GM19395 (cell line): Measurements from ENCODE around the gene TPSG1.
"Not testable (repeated sequence)": the region's sequence is repeated elsewhere in the genome, so short reads cannot be mapped to it uniquely, and the experiment has no call there.

Experiments used
- ATAC-seq: cut with Tn5 transposase; IDR thresholded peaks from one replicate; pipeline ENCODE4 v1.9.1; 2021; ENCODE audit warnings: mild to moderate bottlenecking, moderate library complexity; ENCODE audit not compliant: unreplicated experiment

TPSG1 gene

GRCh38 chr16:1225051-1225451, at the start of gene TPSG1:
Gene TPSG1 (minus strand): TSS chr16:1225268. CDS start chr16:1225252, 16 bp downstream.
- no peak for ATAC-seq

GRCh38 chr16:1274767-1275166, 49.7 kb upstream of the TPSG1 start:
- no peak for ATAC-seq

GRCh38 chr16:1273816-1274215, 48.7 kb upstream of the TPSG1 start:
- no peak for ATAC-seq

GRCh38 chr16:1272453-1273198, 47.6 kb upstream of the TPSG1 start:
- ATAC-seq, result no peak

- ATAC-seq, result not testable (repeated sequence)
Measured at GRCh38 chr16:1271724-1272413, 46.8 kb upstream of the TPSG1 start.

- ATAC-seq, result no peak
Measured at GRCh38 chr16:1271380-1271723, 46.3 kb upstream of the TPSG1 start.

GRCh38 chr16:1269418-1269817, 44.4 kb upstream of the TPSG1 start:
- not testable (repeated sequence) for ATAC-seq

GRCh38 chr16:1265826-1266225, 40.8 kb upstream of the TPSG1 start:
- ATAC-seq, result no peak

- ATAC-seq, result no peak
Measured at GRCh38 chr16:1265090-1265630, 40.1 kb upstream of the TPSG1 start.

- no peak for ATAC-seq
Measured at GRCh38 chr16:1264345-1265089, 39.4 kb upstream of the TPSG1 start.

GRCh38 chr16:1263591-1264344, 38.7 kb upstream of the TPSG1 start:
- ATAC-seq, result no peak

GRCh38 chr16:1262846-1263221, 37.8 kb upstream of the TPSG1 start:
- ATAC-seq, result no peak

- ATAC-seq, result no peak
Measured at GRCh38 chr16:1262210-1262845, 37.3 kb upstream of the TPSG1 start.

- no peak for ATAC-seq
Measured at GRCh38 chr16:1261131-1261892, 36.2 kb upstream of the TPSG1 start.

- ATAC-seq, result no peak
Measured at GRCh38 chr16:1260101-1260680, 35.1 kb upstream of the TPSG1 start.

GRCh38 chr16:1259760-1260068, 34.6 kb upstream of the TPSG1 start:
- ATAC-seq, result no peak

- ATAC-seq, result no peak
Measured at GRCh38 chr16:1258906-1259759, 34.1 kb upstream of the TPSG1 start.

- ATAC-seq, result no peak
Measured at GRCh38 chr16:1258225-1258600, 33.1 kb upstream of the TPSG1 start.
